ENCODE results near the gene MAN1A1. TPM values are rescaled to one million over a fixed set of nuclear protein-coding genes. Genes with fewer than 3 reads are reported as not detected.

Gene MAN1A1
- total RNA-seq, 1 donor from 2014 or later, result 78.0 TPM

GRCh38 chr6:119334535-119335264, 14.9 kb downstream of the MAN1A1 start:
- no peaks in the 10 kb centered on the region for H3K9me3 ChIP-seq
- no peak for DNase-seq
- no peak overlapping the region for H3K27ac ChIP-seq
- ATAC-seq, result peak in 1 of 2 donors; percentile 44
- intact Hi-C loops (cut with DNase I), result no loop called here
- TF ChIP-seq, protein P1, sequence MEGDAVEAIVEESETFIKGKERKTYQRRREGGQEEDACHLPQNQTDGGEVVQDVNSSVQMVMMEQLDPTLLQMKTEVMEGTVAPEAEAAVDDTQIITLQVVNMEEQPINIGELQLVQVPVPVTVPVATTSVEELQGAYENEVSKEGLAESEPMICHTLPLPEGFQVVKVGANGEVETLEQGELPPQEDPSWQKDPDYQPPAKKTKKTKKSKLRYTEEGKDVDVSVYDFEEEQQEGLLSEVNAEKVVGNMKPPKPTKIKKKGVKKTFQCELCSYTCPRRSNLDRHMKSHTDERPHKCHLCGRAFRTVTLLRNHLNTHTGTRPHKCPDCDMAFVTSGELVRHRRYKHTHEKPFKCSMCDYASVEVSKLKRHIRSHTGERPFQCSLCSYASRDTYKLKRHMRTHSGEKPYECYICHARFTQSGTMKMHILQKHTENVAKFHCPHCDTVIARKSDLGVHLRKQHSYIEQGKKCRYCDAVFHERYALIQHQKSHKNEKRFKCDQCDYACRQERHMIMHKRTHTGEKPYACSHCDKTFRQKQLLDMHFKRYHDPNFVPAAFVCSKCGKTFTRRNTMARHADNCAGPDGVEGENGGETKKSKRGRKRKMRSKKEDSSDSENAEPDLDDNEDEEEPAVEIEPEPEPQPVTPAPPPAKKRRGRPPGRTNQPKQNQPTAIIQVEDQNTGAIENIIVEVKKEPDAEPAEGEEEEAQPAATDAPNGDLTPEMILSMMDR (IDR thresholded peaks at IDR 0.05), result no peak
- H3K27me3 ChIP-seq (ENCODE audit: low read depth), result no peaks in the 10 kb centered on the region
- H3K36me3 ChIP-seq, result no peaks in the 10 kb centered on the region
- H3K4me3 ChIP-seq, result no peak overlapping the region
- H3K4me1 ChIP-seq, result peaks cover 49% of the 10 kb centered on the region

- peak in 1 of 2 donors; percentile 72 for ATAC-seq
- no peak overlapping the region for H3K27ac ChIP-seq
Measured at GRCh38 chr6:119333707-119334295, 15.8 kb downstream of the MAN1A1 start.

GRCh38 chr6:119333063-119333609, 16.4 kb downstream of the MAN1A1 start:
- DNase-seq, result no peak
- Histone ChIP-seq H3K4me3 (no peak overlapping the region), H3K9me3 (no peaks in the 10 kb centered on the region), H3K36me3 (no peaks in the 10 kb centered on the region), H3K4me1 (peaks cover 45% of the 10 kb centered on the region), H3K27ac (no peak overlapping the region), H3K27me3 (ENCODE audit: low read depth) (no peaks in the 10 kb centered on the region)
- TF ChIP-seq, protein P1 (IDR thresholded peaks at IDR 0.05), result no peak
- no peak for ATAC-seq
- intact Hi-C loops (cut with DNase I), result no loop called here

More at GRCh38 chr6:119333707-119334295, 15.8 kb downstream of the MAN1A1 start:
- no peak overlapping the region for H3K4me3 ChIP-seq
- TF ChIP-seq, protein P1 (IDR thresholded peaks at IDR 0.05), result peak; percentile 39
- no peaks in the 10 kb centered on the region for H3K9me3 ChIP-seq
- intact Hi-C loops (cut with DNase I), result no loop called here
- no peaks in the 10 kb centered on the region for H3K27me3 ChIP-seq (ENCODE audit: low read depth)
- peaks cover 44% of the 10 kb centered on the region for H3K4me1 ChIP-seq
- H3K36me3 ChIP-seq, result no peaks in the 10 kb centered on the region
- no peak for DNase-seq

DNA sequence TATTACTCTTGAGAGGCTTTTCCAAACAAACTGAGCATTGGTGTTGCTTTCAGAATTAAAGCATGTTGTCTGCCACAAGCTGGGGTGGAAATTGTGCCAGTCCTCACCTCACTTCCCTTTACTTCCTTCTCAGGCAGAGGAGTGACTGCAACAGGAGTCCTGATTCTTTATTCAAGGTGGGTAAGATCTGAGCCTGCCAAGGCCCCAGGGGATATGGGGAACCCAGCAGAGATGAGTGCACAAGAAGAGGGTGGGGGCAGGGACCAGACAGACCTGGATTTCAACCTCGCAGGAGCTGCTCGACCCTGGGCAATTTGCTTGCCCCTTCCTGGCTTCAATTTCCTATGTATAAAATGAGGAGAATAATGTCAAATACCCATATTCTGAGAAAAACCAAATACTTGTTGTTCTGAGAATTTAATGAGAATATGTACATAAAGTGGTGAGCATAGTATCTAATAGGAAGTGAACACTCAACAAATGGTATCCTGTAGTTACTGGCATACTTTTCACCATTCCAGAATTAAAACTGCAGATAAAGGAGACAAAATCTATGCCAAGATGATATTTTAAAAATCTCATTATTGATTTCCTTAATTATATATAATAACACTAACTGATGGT, 17.8 kb downstream of the MAN1A1 start:
- Histone ChIP-seq H3K27me3 (ENCODE audit: low read depth) (no peaks in the 10 kb centered on the region), H3K36me3 (no peaks in the 10 kb centered on the region), H3K27ac (no peak overlapping the region), H3K4me1 (peaks cover 40% of the 10 kb centered on the region), H3K9me3 (no peaks in the 10 kb centered on the region), H3K4me3 (no peak overlapping the region)
- no peak for DNase-seq
- intact Hi-C loops (cut with DNase I), result no loop called here
- TF ChIP-seq, protein P1 (IDR thresholded peaks at IDR 0.05), result no peak
- ATAC-seq, result no peak

GRCh38 chr6:119330520-119331113, 18.9 kb downstream of the MAN1A1 start:
- no peaks in the 10 kb centered on the region for H3K9me3 ChIP-seq
- no peak overlapping the region for H3K27ac ChIP-seq
- DNase-seq (no peak), ATAC-seq (no peak)
- intact Hi-C loops (cut with DNase I), result no loop called here
- no peaks in the 10 kb centered on the region for H3K36me3 ChIP-seq
- peaks cover 31% of the 10 kb centered on the region for H3K4me1 ChIP-seq
- H3K4me3 ChIP-seq, result no peak overlapping the region
- TF ChIP-seq, protein P1 (IDR thresholded peaks at IDR 0.05), result no peak
- H3K27me3 ChIP-seq (ENCODE audit: low read depth), result no peaks in the 10 kb centered on the region
